Activated CD4-positive, CD25-positive, alpha-beta regulatory T cell (primary cell): Measurements from ENCODE around the gene MKNK2.
"Not testable (repeated sequence)": the region's sequence is repeated elsewhere in the genome, so short reads cannot be mapped to it uniquely, and the experiment has no call there.

Source experiments
- DNase-seq, 4 experiments: peaks; one replicate each; lab custom pipeline; 2025; lab: John Stamatoyannopoulos, UW

Gene MKNK2

DNA sequence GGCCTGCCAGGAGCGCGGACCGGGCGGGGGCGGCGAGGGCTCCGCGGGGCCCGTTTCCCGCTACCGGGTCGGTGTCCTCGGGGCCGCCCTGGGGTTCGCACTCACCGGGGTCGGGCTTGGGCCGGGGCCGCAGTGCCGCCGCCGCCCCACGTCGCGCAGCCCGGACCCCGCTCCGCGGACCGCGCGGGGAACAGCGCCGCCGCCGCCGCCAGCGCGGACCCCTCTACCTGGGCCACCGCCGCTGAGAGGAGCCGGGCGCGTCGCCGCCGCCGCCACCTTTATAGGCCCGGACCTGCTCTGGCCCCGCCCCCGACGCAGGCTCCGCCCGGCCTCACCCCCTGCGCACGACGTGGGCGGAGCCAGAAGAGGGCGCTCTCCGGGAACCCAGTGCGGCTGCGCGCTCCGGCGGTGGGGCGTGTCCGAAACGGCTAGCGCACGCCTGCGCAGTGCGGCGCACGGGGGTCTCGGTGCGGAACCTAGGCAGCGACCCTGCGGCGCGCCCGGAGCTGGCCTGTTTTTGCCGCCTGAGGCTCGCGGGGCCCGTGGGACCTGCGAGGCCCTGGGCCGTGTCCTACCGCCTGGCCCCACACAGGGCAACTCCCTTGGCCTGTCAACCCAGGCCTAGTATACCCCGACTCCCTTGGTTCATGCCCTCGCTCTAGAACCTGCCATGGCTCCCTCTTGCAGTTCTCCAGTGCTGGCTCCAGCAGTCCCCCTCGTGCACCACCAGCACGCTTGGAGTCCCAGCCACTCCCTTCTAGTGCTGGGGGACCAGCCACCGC lies at the start of gene MKNK2:
Gene MKNK2, minus strand, starts transcription at position 254 of the 782 bp plus-strand sequence. CDS start 393 bp downstream, outside the sequence.
- peak; percentile 92 to 94 (median 92) for DNase-seq

DNA sequence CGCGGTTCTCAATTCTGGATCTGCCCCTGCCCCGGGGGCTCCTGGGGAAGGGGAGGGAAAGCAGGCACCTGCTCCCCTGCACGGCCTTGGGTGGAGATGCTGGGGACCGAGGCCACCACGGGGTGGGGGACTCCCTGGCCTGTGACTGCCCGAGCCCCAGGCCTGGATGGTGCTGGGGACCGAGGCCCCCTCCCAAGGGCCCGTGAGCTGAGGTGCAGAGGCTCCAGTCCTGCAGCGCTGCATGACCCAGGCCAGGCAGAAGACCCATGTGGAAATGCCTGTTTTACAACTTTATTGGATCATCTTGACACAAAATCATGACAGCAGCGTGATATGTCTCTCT lies 49.6 kb upstream of the MKNK2 start:
- no peak for DNase-seq

DNA sequence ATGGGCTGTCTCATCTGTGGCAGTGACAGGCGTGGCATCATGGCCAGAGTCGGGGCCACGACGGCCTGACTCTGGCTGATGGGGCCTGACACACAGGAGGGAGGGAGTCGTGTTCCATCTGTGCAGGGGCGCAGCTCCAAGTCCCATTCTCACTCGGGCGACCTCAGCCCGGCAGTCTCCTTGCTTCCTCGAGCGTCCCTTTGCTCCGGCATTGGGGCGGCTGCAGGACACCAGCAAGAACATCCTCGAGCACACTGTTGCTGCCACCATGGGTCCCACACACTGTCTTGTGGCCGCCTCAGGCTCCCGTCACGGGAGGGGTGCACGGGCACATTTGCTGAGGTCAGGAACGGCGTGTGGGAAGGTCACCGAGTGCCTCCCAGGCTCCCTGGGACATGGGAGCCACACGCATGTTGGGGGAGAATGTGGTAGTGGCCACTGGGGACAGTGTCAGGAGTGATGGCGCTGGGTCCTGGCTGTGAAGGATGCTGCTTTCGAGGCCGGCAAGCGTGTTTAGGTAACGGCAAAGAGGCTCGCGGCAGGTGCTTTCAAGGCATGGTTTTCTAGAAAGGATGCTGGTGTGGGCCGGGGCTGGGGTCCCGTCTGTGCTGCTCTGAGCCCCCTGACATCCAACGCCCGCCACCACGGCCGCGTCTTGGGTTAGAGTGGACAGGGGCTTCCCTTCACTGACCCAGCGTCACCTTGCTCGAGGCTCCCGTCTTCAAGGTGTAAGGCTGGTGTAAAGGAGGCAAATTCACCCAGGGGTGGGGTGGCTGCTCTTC lies 49.1 kb upstream of the MKNK2 start:
- DNase-seq: no peak

DNA sequence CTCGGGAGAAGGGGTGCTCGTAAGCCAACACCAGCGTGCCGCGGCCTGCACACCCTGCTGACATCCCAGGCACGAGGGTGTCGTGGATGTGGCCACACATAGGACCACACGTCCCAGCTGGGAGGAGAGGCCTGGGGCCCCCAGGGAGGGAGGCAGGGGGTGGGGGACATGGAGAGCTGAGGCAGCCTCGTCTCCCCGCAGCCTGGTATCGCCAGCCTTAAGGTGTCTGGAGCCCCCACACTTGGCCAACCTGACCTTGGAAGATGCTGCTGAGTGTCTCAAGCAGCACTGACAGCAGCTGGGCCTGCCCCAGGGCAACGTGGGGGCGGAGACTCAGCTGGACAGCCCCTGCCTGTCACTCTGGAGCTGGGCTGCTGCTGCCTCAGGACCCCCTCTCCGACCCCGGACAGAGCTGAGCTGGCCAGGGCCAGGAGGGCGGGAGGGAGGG lies 48.0 kb upstream of the MKNK2 start:
- DNase-seq: no peak

DNA sequence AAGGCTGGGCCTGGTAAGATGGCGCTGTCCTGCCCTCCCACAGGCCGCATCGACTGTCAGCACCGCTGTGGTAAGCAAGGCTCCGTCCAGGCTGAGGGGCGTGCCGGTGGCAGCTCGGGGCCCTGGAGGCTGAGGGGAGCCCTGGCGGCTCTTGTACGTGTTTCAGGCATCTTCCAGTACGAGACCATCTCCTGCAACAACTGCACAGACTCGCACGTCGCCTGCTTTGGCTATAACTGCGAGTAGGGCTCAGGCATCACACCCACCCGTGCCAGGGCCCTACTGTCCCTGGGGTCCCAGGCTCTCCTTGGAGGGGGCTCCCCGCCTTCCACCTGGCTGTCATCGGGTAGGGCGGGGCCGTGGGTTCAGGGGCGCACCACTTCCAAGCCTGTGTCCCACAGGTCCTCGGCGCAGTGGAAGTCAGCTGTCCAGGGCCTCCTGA lies 46.9 kb upstream of the MKNK2 start:
- DNase-seq: no peak

DNA sequence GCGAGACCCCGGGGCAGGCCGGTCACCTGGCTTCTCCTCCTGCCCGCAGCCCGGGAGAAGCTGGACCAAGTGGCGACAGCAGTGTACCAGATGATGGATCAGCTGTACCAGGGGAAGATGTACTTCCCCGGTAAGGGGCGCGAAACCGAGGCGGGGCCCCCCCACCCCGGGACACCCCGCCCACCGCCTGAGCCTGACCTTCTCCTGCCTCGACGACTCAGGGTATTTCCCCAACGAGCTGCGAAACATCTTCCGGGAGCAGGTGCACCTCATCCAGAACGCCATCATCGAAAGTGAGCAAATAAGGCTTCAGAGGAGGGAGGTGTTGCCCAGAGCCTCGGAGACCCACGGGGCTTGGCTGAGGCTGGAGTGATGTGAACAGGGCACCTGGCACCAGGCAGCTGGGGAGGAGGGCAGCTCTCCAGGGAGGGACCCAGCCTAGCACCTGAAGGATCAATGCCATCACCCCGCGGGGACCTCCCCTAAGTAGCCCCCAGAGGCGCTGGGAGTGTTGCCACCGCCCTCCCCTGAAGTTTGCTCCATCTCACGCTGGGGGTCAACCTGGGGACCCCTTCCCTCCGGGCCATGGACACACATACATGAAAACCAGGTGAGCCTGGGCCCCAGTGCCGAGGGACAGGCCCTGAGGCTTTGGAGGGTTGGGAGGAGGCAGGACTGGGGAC lies 46.3 kb upstream of the MKNK2 start:
- DNase-seq: peak in 1 of 4 experiments; percentile 24

DNA sequence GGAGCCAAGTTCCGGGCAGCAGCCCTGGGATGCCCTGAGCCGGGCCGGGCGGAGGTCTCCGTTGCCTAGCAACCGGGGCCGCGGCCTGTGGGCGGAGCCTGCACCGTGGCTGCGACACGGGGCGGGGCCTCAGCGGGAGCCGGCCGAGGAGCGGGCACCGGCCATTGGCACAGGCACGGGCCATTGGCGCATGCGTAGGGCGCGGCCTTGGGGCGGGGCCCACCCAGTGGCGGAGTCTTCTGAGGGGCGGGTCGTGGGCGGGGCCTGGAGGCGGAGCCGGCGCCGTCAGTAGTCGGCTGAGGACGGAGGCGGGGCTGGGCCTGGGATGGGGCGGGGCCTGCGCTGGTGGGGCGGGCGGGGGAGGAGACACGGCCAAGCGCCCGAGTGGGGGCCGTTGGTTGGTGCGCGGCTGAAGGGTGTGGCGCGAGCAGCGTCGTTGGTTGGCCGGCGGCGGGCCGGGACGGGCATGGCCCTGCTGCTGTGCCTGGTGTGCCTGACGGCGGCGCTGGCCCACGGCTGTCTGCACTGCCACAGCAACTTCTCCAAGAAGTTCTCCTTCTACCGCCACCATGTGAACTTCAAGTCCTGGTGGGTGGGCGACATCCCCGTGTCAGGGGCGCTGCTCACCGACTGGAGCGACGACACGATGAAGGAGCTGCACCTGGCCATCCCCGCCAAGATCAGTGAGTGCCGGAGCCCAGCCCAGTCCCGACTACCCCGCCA lies 45.6 kb upstream of the MKNK2 start, which contains the start of gene IZUMO4:
Gene IZUMO4, plus strand, starts transcription at position 436 of the 723 bp plus-strand sequence. Its CDS starts 31 bp downstream, at position 467.
- peak; percentile 99 to 100 (median 100) for DNase-seq

DNA sequence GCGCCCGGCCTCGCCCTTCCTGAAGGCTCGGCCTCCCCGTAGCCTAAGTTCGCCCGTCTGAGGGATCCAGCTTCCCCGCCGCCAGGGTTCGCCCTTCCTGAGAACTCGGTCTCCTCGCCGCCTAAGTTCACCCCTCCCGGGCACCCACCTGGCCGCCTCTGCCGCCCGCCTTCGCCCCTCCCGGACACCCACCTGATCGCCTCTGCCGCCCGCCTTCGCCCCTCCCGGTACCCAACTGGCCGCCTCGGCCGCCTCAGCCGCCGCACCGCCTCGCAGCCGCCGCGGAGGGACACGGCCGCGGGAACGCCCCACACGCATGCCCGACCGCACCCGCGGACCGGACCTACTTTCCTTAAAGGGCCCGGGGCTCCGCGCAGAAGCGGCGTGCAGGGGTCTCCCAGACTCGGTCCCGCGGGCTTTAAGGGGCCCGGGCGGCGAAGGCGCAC lies 45.0 kb upstream of the MKNK2 start, which contains the start of gene MOB3A:
Gene MOB3A, minus strand, starts transcription at position 293 of the 446 bp plus-strand sequence. CDS start 17,766 bp downstream, outside the sequence.
- DNase-seq: peak; percentile 85 to 90 (median 88)

DNA sequence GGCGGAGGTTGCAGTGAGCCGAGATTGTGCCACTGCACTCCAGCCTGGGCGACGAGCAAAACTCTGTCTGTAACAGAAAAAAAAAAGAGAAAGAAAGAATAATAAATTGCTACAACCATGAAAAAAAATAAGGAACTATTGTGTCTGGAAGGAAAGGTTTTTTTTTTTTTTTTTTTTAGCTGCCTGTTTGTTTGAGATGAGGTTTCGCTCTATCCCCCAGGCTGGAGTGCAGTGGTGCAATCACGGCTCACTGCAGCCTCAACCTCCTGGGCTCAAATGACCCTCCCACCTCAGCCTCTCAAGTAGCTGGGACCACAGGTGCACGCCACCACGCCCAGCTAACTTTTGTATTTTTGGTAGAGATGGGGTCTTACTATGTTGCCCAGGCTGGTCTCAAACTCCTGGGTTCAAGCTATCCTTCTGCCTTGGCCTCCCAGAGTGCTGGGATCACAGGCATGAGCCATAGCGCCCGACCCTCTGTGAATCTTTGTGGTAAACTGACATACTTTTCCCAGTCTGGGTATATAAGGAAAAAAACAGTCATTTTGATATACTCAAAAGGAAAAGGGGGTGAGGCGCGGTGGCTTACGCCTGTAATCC lies 41.0 kb upstream of the MKNK2 start:
- DNase-seq: not testable (repeated sequence)

DNA sequence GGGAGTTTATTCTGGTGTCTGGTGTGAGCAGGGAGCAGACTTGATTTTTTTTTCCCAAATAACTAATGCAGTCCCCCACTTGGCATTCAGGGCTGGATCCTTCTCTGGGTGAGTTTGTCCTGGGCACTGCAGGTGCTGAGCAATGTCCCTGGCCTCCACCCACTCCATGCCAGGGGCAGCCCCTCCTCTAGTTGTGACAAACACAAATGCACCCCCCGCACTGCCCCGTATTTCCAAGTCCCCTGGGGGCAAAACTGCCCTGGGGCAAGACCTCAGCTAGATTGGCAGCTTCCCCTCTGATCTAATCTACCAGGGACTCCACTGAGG lies 38.6 kb upstream of the MKNK2 start:
- no peak for DNase-seq

DNA sequence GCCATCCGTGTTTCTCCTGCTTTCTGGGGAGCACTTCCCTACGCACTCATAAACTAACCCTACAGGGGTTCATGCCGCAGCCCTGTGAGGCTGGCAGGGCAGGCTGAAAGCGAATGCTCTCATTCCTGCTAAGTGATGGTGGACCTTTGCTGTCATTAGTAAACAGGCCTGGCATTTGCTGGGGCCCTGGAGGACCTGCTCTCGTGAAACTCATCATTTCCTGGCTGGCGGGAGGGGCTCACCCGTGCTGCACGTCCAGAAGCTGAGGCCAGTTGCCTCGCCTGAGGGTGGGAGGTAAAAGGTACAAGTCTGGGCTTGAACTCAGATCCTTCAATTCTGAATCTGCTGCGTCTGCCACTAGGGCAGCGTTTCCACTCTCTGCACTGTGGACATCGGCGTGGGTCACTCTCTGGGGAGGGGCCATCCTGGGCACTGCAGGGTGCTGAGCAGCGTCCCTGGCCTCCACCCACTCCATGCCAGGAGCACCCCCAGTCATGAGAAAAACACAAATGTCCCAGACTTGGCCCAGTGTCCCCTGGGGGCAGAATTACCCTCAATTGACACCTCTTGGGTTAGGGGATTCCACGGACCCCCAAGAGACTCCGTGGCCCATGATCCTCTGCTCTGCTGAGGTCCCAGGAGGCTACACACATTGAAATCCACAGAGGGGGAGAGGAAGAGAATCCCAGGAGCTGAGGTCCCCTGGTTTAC lies 38.1 kb upstream of the MKNK2 start:
- no peak for DNase-seq

DNA sequence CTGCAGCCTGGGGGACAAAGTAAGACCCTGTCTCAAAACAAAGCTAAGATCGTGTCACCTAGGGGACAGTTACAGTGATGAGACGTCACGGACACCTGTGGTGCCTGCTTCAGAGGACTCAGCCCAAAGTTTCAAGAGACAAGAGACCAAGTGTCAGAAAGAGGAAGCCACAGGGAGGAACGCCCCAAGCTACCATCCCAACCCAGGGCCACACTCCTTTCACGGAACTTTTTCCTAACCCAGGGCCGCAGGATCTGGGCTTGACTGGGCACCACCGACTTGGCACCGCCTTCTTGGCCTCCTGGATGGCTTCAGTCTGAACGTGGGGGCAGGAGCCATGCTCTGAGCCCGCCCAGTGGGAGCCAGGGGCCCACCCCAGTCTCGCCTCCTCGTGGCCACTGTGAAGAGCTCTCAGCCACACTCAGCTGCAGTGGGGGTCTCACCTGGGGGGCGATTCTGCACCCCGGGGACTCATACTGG lies 36.6 kb upstream of the MKNK2 start:
- no peak for DNase-seq

DNA sequence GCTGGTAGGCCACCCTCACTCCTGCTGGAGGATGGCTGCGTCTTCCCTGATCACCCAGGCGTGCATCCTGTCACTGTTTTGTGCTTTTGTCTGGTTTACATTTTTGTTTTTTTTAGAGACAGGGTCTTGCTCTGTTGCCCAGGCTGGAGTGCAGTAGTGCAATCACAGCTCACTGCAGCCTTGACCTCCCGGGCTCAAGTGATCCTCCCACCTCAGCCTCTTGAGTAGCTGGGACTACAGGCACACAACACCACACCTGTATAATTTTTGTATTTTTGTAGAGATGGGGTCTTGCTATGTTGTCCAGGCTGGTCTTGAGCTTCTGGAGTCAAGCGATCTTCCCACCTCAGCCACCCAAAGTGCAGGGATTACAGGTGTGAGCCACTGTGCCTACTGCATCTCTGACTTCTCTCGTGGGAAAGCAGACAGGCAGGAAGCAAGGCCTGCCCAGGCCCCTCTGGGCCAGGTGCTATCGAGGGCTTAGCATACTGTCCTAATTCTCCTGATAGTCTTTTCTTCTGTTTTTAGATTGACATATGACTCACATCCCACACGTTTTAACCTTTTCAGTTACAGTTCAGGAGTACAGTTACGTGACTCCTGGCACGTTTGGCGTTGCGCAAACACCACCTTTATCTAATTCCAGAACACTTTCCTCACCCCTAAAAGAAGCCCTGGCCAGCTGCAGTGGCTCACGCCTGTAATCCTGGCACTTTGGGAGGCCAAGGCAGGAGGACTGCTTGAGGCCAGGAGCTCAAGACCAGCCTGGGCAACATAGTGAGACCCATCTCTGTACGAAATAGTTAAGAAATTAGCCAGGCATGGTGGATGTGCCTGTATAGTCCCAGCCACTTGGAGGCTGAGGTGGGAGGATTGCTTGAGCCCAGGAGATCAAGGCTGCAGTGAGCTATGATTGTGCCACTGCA lies 35.9 kb upstream of the MKNK2 start:
- DNase-seq: not testable (repeated sequence)

DNA sequence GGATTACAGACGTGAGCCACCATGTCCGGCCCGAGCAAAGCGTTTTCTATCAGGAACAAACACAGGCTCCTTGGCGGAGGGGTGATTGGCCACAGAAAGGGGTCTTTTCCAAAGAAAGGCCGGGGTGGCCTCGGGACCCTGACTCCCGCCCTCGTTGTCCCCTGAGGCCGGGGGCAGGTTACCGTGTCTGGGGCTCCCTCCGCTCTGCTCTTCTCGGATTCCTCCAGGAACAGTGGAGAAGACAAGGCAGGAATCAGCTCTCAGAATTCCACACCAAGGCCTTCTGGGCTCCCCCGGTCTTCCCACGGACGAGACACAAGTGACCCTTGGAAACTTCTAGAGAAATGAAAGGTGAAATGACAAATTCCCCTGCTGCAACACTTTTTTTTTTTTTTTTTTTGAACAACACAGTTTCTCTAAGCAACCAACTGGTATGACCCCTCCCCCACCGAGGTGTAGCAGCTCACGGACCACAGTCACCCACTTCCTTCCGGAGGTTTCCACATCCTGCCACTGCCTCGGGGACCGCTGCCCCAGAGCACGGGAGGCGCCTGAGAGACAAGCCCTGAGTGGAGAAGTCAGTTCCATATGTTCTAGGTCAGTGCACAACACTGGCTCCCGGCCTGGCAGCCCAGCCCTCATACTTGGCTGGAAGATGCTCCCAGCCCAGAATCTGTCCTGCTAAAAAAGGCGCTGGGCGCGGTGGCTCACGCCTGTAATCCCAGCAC lies 34.1 kb upstream of the MKNK2 start:
- DNase-seq: peak; percentile 69 to 92 (median 81)

DNA sequence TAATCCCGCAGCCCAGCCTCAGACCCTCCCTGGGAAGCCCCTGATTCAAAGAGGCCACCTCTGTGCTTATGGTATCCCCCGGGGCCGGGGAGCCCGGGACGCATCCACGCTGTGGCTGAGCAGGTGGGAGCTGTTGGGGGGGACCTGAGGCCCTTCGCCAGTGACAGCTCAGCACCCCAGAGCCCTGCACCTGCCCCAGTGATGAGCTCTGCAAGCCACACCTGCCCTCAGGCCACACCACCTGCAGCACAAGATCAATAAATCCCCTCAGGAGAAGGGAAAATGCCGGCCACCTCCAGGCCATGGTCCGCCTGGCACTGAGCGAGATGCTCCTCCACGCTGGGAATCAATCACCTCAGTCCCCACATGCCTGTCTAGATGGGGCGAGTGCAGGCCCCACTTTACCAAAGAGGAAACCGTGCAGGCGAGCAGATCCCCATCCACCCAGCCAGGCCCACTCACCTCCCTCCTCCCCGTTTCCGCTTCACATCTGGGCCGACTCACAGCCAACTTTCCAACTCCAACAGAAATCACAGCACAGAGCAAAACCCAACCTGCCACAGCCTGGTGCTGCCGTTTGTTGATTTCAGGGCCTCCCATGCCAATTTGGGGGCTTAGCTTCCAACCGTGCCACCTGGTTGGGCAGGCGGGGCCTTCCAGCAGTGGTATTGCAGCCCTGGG lies 32.3 kb upstream of the MKNK2 start:
- DNase-seq: peak in 3 of 4 experiments; percentile 30 to 51 (median 49)

DNA sequence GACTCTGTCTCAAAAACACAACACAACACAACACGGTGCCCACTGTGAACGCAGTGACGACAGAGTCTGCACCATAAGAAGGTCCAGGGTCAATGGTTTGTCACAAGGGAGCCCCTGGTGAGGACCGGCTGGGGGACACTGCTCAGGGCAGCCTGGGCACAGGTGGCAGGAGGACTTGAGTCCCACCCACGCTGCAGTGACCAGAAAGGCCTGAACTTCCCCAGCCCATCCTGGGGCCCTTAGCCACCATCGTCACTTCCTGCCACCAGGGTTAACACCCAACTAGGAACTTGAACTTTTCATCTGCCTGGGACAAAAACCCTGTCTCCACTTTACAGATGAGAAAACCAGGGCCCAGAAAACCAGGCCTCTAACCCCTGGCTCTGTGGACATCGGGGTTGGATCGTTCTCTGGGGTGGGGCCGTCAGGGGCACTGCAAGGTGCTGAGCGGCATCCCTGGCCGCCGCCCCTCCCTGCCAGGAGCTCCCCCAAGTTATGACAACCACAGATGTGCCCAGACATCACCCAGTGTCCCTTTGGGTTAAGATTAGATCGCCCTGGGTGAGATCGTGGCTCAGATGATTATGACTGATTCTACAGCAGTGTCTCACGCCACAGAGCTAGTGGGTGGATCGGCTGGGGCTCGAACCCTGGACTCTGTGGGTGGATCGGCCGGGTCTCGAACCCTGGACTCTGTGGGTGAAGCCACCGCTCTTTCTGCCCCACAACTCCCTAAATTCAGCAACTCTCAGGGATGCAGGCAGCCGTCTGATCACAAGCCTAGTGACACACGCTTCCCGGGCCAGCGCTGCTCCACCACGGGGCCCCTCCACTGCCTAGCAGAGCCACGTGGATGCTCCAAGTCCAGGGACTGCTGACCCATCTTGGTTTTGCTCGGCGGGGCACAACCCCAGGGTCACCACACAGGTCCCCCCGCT lies 31.1 kb upstream of the MKNK2 start:
- DNase-seq: no peak
